ENCODE results near the gene BAIAP2. TPM values are rescaled to one million over a fixed set of nuclear protein-coding genes. Genes with fewer than 3 reads are reported as not detected.
"Not testable (repeated sequence)": the region's sequence is repeated elsewhere in the genome, so short reads cannot be mapped to it uniquely, and the experiment has no call there.

The BAIAP2 gene
- polyA plus RNA-seq, 1 donor from 2014 or later: 17.5 TPM

DNA sequence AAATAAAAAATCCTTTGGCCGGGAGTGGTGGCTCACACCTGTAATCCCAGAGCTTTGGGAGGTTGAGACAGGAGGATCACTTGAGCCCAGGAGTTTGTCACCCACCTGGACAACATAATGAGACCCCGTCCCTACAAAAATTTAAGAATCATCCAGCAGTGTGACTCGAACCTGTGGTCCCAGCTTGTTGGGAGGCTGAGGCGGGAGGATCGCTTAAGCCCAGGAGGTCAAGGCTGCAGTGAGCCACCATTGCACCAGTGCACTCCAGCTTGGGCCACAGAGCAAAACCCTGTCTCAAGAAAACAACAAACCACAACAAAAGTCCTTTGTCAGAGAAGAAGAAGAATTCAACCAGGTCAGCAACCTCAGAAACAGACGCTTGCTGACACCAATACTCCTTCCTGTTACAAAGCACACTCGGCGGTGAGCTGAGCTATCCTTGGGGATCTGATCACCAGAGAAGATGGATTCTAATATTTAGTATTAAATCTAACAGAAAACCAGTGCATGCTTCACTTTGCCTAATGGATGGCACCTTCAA is 117.4 kb downstream of the BAIAP2 start:
- Histone ChIP-seq H3K9me2 (ENCODE audit: insufficient read depth, low read length) (no peaks in the 10 kb centered on the region), H3K79me2 (replicated peaks; ENCODE audit: insufficient read depth, low read length) (no peaks in the 10 kb centered on the region), H3K4me2 (ENCODE audit: low read length) (no peak overlapping the region), H3K27ac (ENCODE audit: low read length) (no peak overlapping the region), H3F3A (ENCODE audit: insufficient read depth, low read length, poor library complexity, severe bottlenecking) (no peaks in the 10 kb centered on the region), H3K27me3 (ENCODE audit: insufficient read depth, low read depth, low read length) (no peaks in the 10 kb centered on the region), H3K9ac (ENCODE audit: low read length) (no peak overlapping the region), H2AFZ (ENCODE audit: low read depth, low read length) (no peak overlapping the region), H3K9me3 (ENCODE audit: low read length) (no peaks in the 10 kb centered on the region), H4K20me1 (ENCODE audit: insufficient read depth) (no peaks in the 10 kb centered on the region), H3K36me3 (ENCODE audit: insufficient read depth, low read length) (no peaks in the 10 kb centered on the region), H3K4me3 (ENCODE audit: low read length) (no peak overlapping the region)
- TF ChIP-seq REST (IDR thresholded peaks at IDR 0.05; ENCODE audit: borderline replicate concordance) (no peak), EZH2 (IDR thresholded peaks at IDR 0.05; ENCODE audit: borderline replicate concordance, insufficient read depth, low read length, poor library complexity, severe bottlenecking) (no peak), EP300 (conservative IDR thresholded peaks at IDR 0.05; ENCODE audit: poor library complexity, severe bottlenecking) (no peak), MXI1 (conservative IDR thresholded peaks at IDR 0.05; ENCODE audit: poor library complexity, severe bottlenecking) (no peak), TAF1 (IDR thresholded peaks at IDR 0.05; ENCODE audit: low read depth) (no peak), SMC3 (conservative IDR thresholded peaks at IDR 0.05; ENCODE audit: poor library complexity) (no peak), RAD21 (conservative IDR thresholded peaks at IDR 0.05) (no peak), POLR2AphosphoS5 (IDR thresholded peaks at IDR 0.05) (no peak)
- TF ChIP-seq, protein P1, sequence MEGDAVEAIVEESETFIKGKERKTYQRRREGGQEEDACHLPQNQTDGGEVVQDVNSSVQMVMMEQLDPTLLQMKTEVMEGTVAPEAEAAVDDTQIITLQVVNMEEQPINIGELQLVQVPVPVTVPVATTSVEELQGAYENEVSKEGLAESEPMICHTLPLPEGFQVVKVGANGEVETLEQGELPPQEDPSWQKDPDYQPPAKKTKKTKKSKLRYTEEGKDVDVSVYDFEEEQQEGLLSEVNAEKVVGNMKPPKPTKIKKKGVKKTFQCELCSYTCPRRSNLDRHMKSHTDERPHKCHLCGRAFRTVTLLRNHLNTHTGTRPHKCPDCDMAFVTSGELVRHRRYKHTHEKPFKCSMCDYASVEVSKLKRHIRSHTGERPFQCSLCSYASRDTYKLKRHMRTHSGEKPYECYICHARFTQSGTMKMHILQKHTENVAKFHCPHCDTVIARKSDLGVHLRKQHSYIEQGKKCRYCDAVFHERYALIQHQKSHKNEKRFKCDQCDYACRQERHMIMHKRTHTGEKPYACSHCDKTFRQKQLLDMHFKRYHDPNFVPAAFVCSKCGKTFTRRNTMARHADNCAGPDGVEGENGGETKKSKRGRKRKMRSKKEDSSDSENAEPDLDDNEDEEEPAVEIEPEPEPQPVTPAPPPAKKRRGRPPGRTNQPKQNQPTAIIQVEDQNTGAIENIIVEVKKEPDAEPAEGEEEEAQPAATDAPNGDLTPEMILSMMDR (IDR thresholded peaks at IDR 0.05; ENCODE audit: poor library complexity, severe bottlenecking): no peak

DNA sequence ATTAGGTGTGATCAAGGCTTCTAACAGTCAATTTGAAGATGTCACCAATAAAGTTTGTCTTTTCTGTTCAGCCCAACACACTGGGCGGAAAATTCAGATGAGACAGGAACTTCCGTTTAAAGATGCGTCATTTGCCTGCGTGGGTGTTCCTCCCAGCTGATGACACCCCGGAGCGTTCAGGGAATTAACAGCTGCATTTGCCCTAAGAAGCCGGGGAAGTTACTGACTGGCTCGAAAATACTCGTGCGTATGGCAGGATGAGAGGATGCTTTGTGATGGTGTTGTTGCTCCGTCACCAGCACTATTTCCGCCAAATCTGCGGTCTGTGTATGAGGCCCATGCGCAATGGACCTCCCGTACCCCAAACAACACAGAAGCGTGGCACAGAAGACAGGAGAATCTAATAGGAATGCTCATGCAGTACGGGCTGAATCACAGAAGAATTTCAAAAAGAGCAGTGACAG is 118.4 kb downstream of the BAIAP2 start:
- H2AFZ ChIP-seq (ENCODE audit: low read depth, low read length): no peak overlapping the region
- H3K36me3 ChIP-seq (ENCODE audit: insufficient read depth, low read length): no peaks in the 10 kb centered on the region
- H3K9me2 ChIP-seq (ENCODE audit: insufficient read depth, low read length): no peaks in the 10 kb centered on the region
- TF ChIP-seq POLR2AphosphoS5 (IDR thresholded peaks at IDR 0.05) (no peak), SMC3 (conservative IDR thresholded peaks at IDR 0.05; ENCODE audit: poor library complexity) (no peak), TAF1 (IDR thresholded peaks at IDR 0.05; ENCODE audit: low read depth) (no peak), EP300 (conservative IDR thresholded peaks at IDR 0.05; ENCODE audit: poor library complexity, severe bottlenecking) (no peak), EZH2 (IDR thresholded peaks at IDR 0.05; ENCODE audit: borderline replicate concordance, insufficient read depth, low read length, poor library complexity, severe bottlenecking) (no peak), MXI1 (conservative IDR thresholded peaks at IDR 0.05; ENCODE audit: poor library complexity, severe bottlenecking) (no peak), REST (IDR thresholded peaks at IDR 0.05; ENCODE audit: borderline replicate concordance) (no peak), RAD21 (conservative IDR thresholded peaks at IDR 0.05) (no peak)
- TF ChIP-seq, protein P1 (IDR thresholded peaks at IDR 0.05; ENCODE audit: poor library complexity, severe bottlenecking): no peak
- no peaks in the 10 kb centered on the region for H3K79me2 ChIP-seq (replicated peaks; ENCODE audit: insufficient read depth, low read length)
- no peaks in the 10 kb centered on the region for H3K9me3 ChIP-seq (ENCODE audit: low read length)
- no peak overlapping the region for H3K9ac ChIP-seq (ENCODE audit: low read length)
- H3K27ac ChIP-seq (ENCODE audit: low read length): no peak overlapping the region
- no peak overlapping the region for H3K4me3 ChIP-seq (ENCODE audit: low read length)
- H4K20me1 ChIP-seq (ENCODE audit: insufficient read depth): no peaks in the 10 kb centered on the region
- no peaks in the 10 kb centered on the region for H3F3A ChIP-seq (ENCODE audit: insufficient read depth, low read length, poor library complexity, severe bottlenecking)
- no peak overlapping the region for H3K4me2 ChIP-seq (ENCODE audit: low read length)
- H3K27me3 ChIP-seq (ENCODE audit: insufficient read depth, low read depth, low read length): no peaks in the 10 kb centered on the region

DNA sequence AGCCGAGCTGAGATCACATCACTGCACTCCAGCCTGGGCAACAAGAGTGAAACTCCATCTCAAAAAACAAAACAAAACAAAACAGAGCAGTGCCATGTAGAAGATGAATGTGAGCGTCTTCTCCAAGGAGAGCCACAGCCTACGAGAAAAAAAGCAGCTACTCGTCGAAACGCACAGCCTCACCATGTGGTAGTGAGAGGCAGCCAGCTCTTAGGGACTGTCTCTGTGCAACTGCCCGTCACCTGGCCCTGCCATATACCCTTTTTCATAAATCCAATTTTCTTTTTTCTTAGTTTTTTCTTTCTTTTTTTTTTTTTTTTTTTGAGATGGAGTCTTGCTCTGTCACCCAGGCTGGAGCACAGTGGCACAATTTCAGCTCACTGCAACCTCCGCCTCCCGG is 119.1 kb downstream of the BAIAP2 start:
- H3K9me3 ChIP-seq (ENCODE audit: low read length); H2AFZ ChIP-seq (ENCODE audit: low read depth, low read length); H3K36me3 ChIP-seq (ENCODE audit: insufficient read depth, low read length); H3K9me2 ChIP-seq (ENCODE audit: insufficient read depth, low read length); H4K20me1 ChIP-seq (ENCODE audit: insufficient read depth); H3K27ac ChIP-seq (ENCODE audit: low read length); H3K79me2 ChIP-seq (replicated peaks; ENCODE audit: insufficient read depth, low read length); H3K27me3 ChIP-seq (ENCODE audit: insufficient read depth, low read depth, low read length); H3K4me3 ChIP-seq (ENCODE audit: low read length); H3K9ac ChIP-seq (ENCODE audit: low read length); H3F3A ChIP-seq (ENCODE audit: insufficient read depth, low read length, poor library complexity, severe bottlenecking); H3K4me2 ChIP-seq (ENCODE audit: low read length): not testable (repeated sequence)
